Activated CD8-positive, alpha-beta memory T cell treated with anti-CD3 and anti-CD28 coated beads, Interleukin-2, amount 50 U/mL, for 24 hours (primary cell): ENCODE results near the gene C16orf96.
A peak's percentile ranks its signal among the peaks of the same experiment; 100 is the strongest.

Experiments
- DNase-seq: peaks from one replicate; pipeline ENCODE4 v3.0.0-alpha.2; 2020; ENCODE audit errors: extremely low read depth

The C16orf96 gene

GRCh38 chr16:4616047-4616811 lies 60.1 kb downstream of the C16orf96 start:
- peak; percentile 100 for DNase-seq

GRCh38 chr16:4617880-4618279 lies 61.7 kb downstream of the C16orf96 start:
- DNase-seq, result no peak

GRCh38 chr16:4618645-4619418 lies 62.7 kb downstream of the C16orf96 start:
- DNase-seq, result no peak

- DNase-seq, result no peak
Observed at GRCh38 chr16:4623593-4623992, 67.5 kb downstream of the C16orf96 start.

GRCh38 chr16:4624015-4624826 lies 68.1 kb downstream of the C16orf96 start, which contains the start of gene MGRN1:
TSS of gene MGRN1 (plus strand) at chr16:4624826. CDS start at chr16:4624961, 135 bp downstream.
- peak; percentile 76 for DNase-seq

GRCh38 chr16:4624827-4625559 lies 68.9 kb downstream of the C16orf96 start:
- peak; percentile 44 for DNase-seq

GRCh38 chr16:4625560-4626159 lies 69.5 kb downstream of the C16orf96 start:
- no peak for DNase-seq

- no peak for DNase-seq
Observed at GRCh38 chr16:4626396-4626795, 70.3 kb downstream of the C16orf96 start.

GRCh38 chr16:4628283-4628682 lies 72.1 kb downstream of the C16orf96 start:
- DNase-seq, result no peak

- no peak for DNase-seq
Observed at GRCh38 chr16:4631444-4631843, 75.3 kb downstream of the C16orf96 start.

- no peak for DNase-seq
Observed at GRCh38 chr16:4633910-4634635, 77.9 kb downstream of the C16orf96 start.

- DNase-seq, result no peak
Observed at GRCh38 chr16:4634768-4635167, 78.6 kb downstream of the C16orf96 start.

- DNase-seq, result no peak
Observed at GRCh38 chr16:4636196-4636595, 80.1 kb downstream of the C16orf96 start.

- no peak for DNase-seq
Observed at GRCh38 chr16:4637501-4638166, 81.5 kb downstream of the C16orf96 start.

- DNase-seq, result no peak
Observed at GRCh38 chr16:4639899-4640509, 83.9 kb downstream of the C16orf96 start.

- DNase-seq, result no peak
Observed at GRCh38 chr16:4640572-4641305, 84.6 kb downstream of the C16orf96 start.

GRCh38 chr16:4641306-4641687 lies 85.2 kb downstream of the C16orf96 start:
- no peak for DNase-seq

GRCh38 chr16:4641895-4642294 lies 85.8 kb downstream of the C16orf96 start:
- no peak for DNase-seq
